ENCODE measurements around the gene DTNB.

DTNB gene

DNA sequence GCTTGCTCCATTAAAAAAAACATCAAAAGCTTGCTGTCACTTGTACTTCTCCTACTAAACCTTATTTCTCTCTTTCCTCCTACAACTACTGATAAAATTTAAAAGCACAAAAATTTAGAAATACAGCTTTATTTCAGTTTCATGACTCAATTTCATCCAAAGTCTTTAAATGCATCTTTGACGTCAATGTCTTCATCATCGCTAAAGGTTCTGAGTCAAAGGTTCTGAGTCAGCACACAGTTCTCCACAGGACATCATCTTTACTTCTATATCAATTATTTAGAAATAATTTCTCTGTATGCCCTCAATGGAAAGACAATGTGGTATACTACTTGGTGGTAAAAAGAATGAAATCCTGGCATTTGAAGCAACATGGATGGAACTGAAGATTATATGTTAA lies 167.8 kb downstream of the DTNB start:
- no peak overlapping the region for H3K4me3 ChIP-seq (replicated peaks in 1 of 2; ENCODE audit: low read depth in 2 of 2, low read length in 2 of 2)
- TF ChIP-seq, protein P1, sequence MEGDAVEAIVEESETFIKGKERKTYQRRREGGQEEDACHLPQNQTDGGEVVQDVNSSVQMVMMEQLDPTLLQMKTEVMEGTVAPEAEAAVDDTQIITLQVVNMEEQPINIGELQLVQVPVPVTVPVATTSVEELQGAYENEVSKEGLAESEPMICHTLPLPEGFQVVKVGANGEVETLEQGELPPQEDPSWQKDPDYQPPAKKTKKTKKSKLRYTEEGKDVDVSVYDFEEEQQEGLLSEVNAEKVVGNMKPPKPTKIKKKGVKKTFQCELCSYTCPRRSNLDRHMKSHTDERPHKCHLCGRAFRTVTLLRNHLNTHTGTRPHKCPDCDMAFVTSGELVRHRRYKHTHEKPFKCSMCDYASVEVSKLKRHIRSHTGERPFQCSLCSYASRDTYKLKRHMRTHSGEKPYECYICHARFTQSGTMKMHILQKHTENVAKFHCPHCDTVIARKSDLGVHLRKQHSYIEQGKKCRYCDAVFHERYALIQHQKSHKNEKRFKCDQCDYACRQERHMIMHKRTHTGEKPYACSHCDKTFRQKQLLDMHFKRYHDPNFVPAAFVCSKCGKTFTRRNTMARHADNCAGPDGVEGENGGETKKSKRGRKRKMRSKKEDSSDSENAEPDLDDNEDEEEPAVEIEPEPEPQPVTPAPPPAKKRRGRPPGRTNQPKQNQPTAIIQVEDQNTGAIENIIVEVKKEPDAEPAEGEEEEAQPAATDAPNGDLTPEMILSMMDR (IDR thresholded peaks at IDR 0.05; ENCODE audit: low read depth, low read length), result no peak
- peak in 1 of 2 donors; percentile 58 for DNase-seq (ENCODE audit: low read depth in 2 of 2)

DNA sequence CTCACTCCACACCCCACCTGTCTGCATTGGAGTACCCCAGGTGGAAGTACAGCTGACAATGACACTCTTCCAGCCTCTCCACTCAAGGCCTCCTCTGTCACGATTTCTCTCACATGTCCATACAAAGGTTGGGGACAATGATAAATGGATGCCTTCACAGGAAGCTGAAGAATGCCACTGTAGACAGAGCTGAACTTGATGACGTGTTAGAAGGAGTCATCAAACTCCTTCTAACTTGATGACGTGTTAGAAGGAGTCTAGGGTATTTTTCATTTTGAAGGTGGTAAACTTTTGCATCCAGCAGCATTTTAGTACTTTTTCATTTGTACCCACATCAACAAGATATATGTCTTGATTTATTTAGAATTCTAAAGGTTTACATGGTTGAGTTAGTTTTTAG lies 168.2 kb downstream of the DTNB start:
- TF ChIP-seq, protein P1 (IDR thresholded peaks at IDR 0.05; ENCODE audit: low read depth, low read length), result no peak
- H3K4me3 ChIP-seq (replicated peaks in 1 of 2; ENCODE audit: low read depth in 2 of 2, low read length in 2 of 2), result no peak overlapping the region
- no peak for DNase-seq (ENCODE audit: low read depth in 2 of 2)

DNA sequence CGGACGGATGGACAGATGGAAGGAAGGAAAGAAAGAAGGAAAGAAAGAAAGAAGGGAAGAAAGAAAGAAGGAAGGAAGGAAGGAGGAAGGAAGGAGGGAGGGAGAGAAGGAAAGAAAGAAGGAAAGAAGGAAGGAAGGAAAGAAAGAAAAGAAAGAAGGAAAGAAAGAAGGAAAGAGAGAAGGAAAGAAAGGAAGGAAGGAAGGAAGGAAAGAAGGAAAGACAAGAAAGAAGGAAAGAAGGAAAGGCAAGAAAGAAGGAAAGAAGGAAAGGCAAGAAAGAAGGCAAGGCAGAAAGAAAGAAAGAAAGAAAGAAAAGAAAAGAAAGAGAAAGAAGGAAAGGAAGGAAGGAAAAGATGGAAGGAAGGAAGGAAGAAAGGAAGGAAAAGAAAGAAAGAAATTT lies 169.1 kb downstream of the DTNB start:
- no peak for DNase-seq (ENCODE audit: low read depth in 2 of 2)
- TF ChIP-seq, protein P1 (IDR thresholded peaks at IDR 0.05; ENCODE audit: low read depth, low read length), result no peak
- H3K4me3 ChIP-seq (replicated peaks in 1 of 2; ENCODE audit: low read depth in 2 of 2, low read length in 2 of 2), result no peak overlapping the region

DNA sequence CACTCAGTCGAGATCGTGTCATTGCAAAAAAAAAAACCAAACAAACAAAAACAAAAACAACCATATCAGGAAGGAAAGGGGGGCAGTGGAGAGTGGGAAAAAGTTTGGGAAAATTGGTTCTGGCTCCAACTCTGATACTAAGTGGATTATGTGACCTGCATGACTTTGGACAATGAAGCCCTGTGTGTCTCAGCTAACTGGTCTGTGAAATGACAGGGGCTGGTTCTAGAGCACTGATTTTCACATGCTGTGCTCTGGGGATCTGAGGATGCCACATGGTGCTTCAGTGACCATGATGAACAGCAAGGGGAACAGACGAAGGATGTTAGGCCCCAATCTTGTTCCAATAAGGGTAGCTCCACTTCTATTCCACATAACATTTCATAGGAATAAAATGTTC lies 174.2 kb downstream of the DTNB start:
- DNase-seq (ENCODE audit: low read depth in 2 of 2), result no peak
- TF ChIP-seq, protein P1 (IDR thresholded peaks at IDR 0.05; ENCODE audit: low read depth, low read length), result no peak
- no peak overlapping the region for H3K4me3 ChIP-seq (replicated peaks in 1 of 2; ENCODE audit: low read depth in 2 of 2, low read length in 2 of 2)

DNA sequence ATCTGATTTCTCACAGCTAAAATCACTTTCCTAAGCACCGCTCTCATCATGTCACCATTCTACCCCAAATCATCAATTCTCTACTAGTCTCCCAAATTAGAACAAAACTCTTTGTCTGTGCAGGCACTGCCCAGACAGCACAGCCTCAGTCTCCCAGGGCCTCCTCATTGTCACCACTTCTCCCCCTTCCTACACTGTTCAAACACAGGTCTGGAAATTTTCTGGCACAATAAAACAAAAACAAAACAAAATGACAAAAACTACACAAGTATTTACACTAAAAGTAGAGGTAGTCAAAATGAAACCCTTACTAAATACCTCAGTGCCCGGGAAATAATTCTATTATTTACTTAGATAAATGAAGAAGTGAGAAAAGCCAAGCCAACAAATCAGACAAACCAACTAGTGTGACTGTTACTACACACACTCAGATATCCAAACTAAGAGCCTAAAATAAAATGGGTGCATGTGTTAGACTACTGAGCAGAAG lies 175.4 kb downstream of the DTNB start:
- TF ChIP-seq, protein P1 (IDR thresholded peaks at IDR 0.05; ENCODE audit: low read depth, low read length), result no peak
- DNase-seq (ENCODE audit: low read depth in 2 of 2), result no peak
- H3K4me3 ChIP-seq (replicated peaks in 1 of 2; ENCODE audit: low read depth in 2 of 2, low read length in 2 of 2), result no peak overlapping the region

DNA sequence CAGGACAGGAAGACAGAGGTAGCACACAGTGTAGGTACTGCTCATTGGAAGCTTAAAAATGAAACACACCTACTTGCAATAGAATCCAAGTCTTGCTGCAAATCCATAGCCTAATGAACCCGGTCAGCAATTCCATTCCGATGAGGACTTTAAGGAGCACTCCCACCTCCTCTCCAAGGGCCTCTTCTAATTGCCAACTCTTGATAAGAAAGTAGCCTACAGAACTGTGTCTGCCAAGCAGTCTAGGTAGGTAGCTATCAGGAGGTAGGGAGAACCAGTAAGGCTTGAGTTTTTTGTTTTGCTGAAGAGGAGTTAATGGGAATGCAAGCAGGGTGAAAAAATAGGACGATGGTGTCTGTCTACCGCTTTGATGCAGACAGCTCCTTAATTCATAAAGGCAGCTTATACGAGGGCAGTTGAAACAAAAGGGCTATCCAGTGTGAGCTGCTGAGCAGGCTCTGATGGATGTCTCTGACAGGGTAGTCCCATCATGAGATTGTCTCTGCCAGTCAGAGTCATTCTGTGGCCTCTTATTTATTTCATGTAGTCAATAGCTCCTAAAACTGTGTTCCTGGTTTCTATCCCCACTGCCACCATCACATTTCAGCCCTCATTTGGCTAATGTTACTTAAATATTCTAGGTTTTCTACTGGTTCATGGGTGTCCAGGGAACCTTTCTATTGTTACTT lies 176.0 kb downstream of the DTNB start:
- no peak for DNase-seq (ENCODE audit: low read depth in 2 of 2)
- TF ChIP-seq, protein P1 (IDR thresholded peaks at IDR 0.05; ENCODE audit: low read depth, low read length), result no peak
- no peak overlapping the region for H3K4me3 ChIP-seq (replicated peaks in 1 of 2; ENCODE audit: low read depth in 2 of 2, low read length in 2 of 2)

- peak in 1 of 2 donors; percentile 64 for DNase-seq (ENCODE audit: low read depth in 2 of 2)
- H3K4me3 ChIP-seq (replicated peaks in 1 of 2; ENCODE audit: low read depth in 2 of 2, low read length in 2 of 2), result no peak overlapping the region
- TF ChIP-seq, protein P1 (IDR thresholded peaks at IDR 0.05; ENCODE audit: low read depth, low read length), result no peak
These were observed 178.8 kb downstream of the DTNB start for GRCh38 chr2:25494616-25495015.

Data from cardiac fibroblast (primary cell).